GM19240 (cell line): ENCODE results near the gene NKX6-1.

Experiments used
- DNase-seq: peaks from one replicate; pipeline ENCODE4 v3.0.0; 2011; ENCODE audit warnings: low spot score; ENCODE audit not compliant: insufficient read length

Gene NKX6-1

DNA sequence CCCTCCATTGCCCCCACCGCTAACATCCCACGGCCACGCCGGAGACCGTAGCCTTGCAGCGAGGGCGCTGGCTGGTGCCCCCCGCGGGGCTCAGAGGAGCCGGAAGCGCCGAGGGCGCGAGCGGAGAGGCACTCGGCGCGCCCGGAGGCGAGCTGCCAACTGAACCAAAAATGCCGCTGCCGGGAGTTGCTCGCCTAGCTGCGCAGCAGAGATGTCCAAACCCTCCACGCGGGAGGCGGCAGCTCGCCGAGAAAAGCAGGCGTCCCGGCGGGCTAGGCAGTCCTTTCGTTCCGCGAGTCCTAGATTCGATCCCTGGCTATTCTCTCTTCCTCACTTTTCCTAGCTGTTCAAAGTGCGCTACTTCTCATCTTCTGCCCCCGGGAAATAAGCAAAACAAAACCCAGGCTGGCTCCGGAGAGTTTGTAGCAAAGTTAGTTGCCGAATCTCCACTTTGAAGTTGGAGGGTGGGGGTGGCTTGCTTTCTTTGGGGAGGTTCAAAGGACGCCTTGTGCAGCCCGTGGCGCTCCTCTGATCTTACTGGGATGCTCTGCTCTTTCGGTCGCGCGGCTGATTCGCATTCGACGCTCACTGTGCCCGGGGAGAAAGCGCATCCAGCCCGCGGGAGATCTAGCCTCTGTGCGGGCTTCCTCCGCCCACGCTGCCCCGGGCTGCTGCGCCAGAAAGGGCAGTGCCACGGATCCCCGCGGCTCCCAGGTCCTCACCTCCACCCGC lies 723 bp downstream of the NKX6-1 start:
- no peak for DNase-seq

- no peak for DNase-seq
These were observed 1.4 kb downstream of the NKX6-1 start for GRCh38 chr4:84497504-84498202.

DNA sequence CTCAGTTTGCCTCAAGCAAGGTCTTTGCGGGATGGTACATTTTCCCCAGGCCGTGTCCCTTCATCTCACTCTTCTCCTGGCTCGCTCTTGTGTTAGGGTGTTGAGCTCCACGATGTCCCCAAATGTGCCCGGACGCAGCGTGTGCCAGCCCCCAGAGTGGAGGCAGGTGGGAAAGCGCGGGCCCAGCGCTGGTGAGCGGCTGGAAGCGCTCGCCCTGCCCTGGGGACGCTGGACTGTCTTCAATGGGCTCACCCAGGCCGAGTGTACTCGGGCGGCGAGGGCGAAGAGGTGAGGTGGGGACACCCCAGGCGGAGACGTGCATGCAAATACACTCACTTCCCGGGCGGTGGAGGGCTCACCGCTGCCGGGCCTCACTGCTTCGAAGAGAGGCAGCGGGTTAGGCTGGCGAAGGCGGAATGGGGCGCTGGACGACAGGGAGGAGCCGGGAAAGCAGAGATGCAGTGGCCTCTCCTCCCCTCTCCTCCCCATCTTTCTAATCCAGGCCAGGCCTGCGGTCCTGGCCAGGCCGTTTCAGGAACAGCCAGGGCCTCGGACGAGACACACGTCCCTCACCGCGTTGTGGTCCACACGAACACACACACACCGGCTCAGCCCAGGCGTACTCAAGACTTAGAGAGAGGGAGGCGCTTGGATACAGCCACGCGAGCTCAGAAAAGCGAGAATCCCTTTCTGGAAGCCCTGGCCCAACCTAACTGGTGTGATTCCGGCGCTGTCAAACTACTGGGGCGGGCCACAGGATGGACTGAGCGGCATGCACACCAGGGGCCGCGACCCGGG lies 2.2 kb downstream of the NKX6-1 start:
- no peak for DNase-seq

GRCh38 chr4:84496331-84496705 lies 2.8 kb downstream of the NKX6-1 start:
- DNase-seq, result no peak

- DNase-seq, result no peak
These were observed 3.3 kb downstream of the NKX6-1 start for GRCh38 chr4:84495794-84496261.

- no peak for DNase-seq
These were observed 3.8 kb downstream of the NKX6-1 start for GRCh38 chr4:84495118-84495793.

DNA sequence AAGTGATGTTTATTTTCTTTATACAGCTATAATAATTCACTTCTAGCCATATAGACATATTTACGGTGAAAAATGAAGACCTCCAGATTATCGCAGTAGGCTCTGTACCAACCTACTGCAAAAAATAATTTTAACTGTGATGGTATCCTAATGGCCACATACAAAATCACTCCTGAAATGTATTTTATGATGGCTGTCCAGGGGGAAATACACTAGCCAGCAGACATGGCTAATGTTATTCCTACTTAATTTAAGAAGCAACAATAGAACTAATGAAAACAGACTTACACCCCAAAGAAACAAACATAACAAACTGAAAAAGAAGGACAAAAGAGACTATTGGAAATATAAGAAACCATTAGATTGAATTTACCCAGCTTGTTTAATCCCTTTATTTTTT lies 4.6 kb downstream of the NKX6-1 start:
- no peak for DNase-seq

DNA sequence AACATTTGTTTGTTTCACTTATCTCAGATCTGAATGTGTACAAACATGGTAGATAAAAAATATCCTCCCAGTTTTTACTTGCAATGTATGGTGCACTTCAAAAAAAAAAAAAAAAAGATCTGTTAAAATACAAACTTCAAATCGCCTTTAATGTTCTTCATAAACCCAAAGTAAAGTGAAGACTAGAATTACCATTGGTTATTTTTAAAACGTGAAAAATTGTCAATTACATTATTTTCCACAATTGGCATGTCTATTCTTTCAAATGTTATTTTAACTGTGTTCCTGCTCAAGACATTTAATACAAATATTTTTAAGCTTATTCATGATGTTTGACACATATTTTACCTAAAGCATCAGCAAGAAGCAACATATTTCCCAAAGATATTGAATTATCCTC lies 5.0 kb downstream of the NKX6-1 start:
- no peak for DNase-seq

- DNase-seq, result no peak
These were observed 5.8 kb downstream of the NKX6-1 start for GRCh38 chr4:84493092-84493850.

- no peak for DNase-seq
These were observed 6.4 kb downstream of the NKX6-1 start for GRCh38 chr4:84492737-84493091.

DNA sequence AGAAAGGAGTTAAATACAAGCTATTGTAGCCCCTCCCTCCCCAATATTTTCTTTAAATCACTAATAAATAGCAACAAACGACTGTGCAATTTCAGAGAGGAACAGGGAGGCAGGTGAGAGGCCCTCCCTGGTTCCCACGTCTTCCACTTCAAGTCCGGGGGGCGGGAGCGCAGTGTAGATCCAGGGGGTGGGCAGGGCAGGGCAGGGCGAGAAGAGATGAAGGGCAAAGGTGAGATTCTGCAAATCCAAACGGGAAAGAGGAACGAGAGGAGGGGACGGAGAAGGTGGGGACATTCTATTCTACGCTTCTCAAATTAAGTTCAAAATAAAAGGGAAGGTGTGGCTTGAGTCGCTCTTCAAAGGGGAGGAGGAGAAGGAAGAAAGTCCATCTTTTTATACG lies 6.8 kb downstream of the NKX6-1 start:
- no peak for DNase-seq

DNA sequence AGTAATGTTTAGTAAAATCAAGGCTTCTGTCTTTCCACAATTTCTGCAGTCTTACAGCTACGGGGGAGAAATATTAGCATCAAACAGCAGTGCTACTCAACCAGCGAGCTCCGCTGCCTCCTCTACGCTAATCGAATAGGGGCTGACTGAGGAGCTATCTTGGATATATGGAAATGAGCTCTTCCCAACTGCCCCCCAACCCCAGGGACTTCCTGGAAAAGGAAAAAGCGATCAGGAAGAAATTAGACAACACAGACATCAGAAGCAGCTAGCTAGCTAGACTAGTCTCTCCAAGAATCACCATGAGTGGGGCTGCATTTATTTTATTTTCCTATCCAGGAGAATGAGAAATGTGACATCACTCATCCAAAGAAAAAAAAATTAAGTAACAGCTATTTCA lies 7.6 kb downstream of the NKX6-1 start:
- no peak for DNase-seq

DNA sequence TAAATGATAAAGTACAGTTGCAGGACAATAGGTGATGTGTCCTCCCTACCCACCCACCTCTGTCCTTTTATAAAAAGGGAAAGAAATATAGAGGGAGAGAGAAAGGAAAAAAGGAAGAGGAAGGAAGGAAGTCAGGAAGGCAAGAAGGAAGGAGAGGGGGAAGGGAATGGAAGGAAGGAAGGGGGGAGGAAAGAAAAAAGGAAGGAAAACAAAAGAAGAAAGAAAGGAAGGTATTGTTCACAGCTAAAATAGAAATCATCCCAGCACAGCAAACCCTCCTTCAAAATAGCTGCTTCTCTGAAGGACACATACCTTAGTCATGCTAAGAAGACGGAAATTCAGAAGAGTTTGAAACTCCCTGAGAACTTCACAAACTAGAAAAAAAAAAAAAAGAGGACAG lies 8.4 kb downstream of the NKX6-1 start:
- DNase-seq, result no peak

- DNase-seq, result no peak
These were observed 14.9 kb downstream of the NKX6-1 start for GRCh38 chr4:84484236-84484635.

DNA sequence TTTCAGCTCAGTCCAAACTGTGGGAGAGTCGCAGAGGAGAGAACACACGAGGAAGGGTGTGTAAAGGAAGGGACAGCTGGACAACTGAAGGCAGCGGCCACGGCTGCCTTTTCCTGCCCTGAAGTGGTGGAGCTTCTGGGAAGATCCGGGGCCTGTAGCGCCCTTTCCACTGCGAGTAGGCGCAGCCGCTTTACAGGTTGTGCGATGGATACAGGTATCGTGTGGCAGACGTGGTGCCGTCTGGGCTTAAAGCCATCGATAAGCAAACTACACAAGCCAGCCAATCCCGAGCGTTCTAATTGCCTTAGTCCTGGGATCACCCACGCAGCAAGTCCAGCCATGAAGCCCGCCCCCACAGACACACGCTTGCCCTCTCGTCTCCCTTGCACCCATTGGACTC lies 15.4 kb downstream of the NKX6-1 start:
- no peak for DNase-seq

- DNase-seq, result no peak
These were observed 16.2 kb downstream of the NKX6-1 start for GRCh38 chr4:84482564-84483563.

- no peak for DNase-seq
These were observed 17.2 kb downstream of the NKX6-1 start for GRCh38 chr4:84481860-84482245.

- DNase-seq, result no peak
These were observed 17.8 kb downstream of the NKX6-1 start for GRCh38 chr4:84481077-84481859.

GRCh38 chr4:84480082-84480481 lies 19.0 kb downstream of the NKX6-1 start:
- no peak for DNase-seq
